Activated CD4-positive, alpha-beta T cell treated with anti-CD3 and anti-CD28 coated beads, Interleukin-2, amount 10 ng/mL, durations not matched to agents 7 days and 5 days (primary cell): ENCODE results near the gene LSM10. TPM values are rescaled to one million over a fixed set of nuclear protein-coding genes. Genes with fewer than 3 reads are reported as not detected.

Source experiments
- CTCF ChIA-PET: fragments of 350-600 bp; sonication (Branson Sonifier 250); formaldehyde crosslinking; loops from one replicate; lab custom pipeline; 2021; ENCODE audit warnings: antibody characterized with exemption; lab: Charles Lee
- POLR2A ChIA-PET: fragments of 350-600 bp; sonication (Branson Sonifier 250); formaldehyde crosslinking; loops from one replicate; lab custom pipeline; 2021; ENCODE audit warnings: antibody characterized with exemption; lab: Charles Lee
- DNase-seq: peaks from one replicate; pipeline ENCODE4 v3.0.0-alpha.2; 2020
- H3K27ac Mint-ChIP-seq: one replicate; pipeline ENCODE4 v1.8.0; 2021; ENCODE audit warnings: mild to moderate bottlenecking, moderate library complexity, mixed read lengths
- H3K27me3 Mint-ChIP-seq: one replicate; pipeline ENCODE4 v1.8.0; 2021; ENCODE audit warnings: mixed read lengths
- H3K36me3 Mint-ChIP-seq: one replicate; pipeline ENCODE4 v1.8.0; 2021; ENCODE audit warnings: low read depth, mixed read lengths
- H3K4me1 Mint-ChIP-seq: one replicate; pipeline ENCODE4 v1.8.0; 2021; ENCODE audit warnings: mixed read lengths
- H3K4me3 Mint-ChIP-seq: one replicate; pipeline ENCODE4 v1.8.0; 2021; ENCODE audit warnings: mild to moderate bottlenecking, moderate library complexity, mixed read lengths
- H3K9me3 Mint-ChIP-seq: one replicate; pipeline ENCODE4 v1.8.0; 2021; ENCODE audit warnings: mixed read lengths
- total RNA-seq, 2 experiments: library from RNA; stranded (reverse); gene quantifications; one replicate each; pipeline ENCODE4 v1.2.3, GENCODE V29; 2021

Gene LSM10
- total RNA-seq, 2 experiments from 2014 or later: 39.3 to 39.4 TPM

- DNase-seq: no peak
- no peak overlapping the region for H3K4me3 Mint-ChIP-seq
- H3K4me1 Mint-ChIP-seq: peaks cover 15% of the 10 kb centered on the region
- CTCF ChIA-PET: interaction anchor here (1.0 to 1.4 kb wide), 5 partner anchors 15 to 108 kb away, joined by 3 to 7 read pairs (median 3); no protein-coding TSS in a partner anchor
- POLR2A ChIA-PET: no interaction called here
- no peaks in the 10 kb centered on the region for H3K36me3 Mint-ChIP-seq
- no peak overlapping the region for H3K27ac Mint-ChIP-seq
- no peaks in the 10 kb centered on the region for H3K27me3 Mint-ChIP-seq
- H3K9me3 Mint-ChIP-seq: no peaks in the 10 kb centered on the region
These were observed 23.9 kb upstream of the LSM10 start for GRCh38 chr1:36421649-36422048.

GRCh38 chr1:36420836-36421317 is 23.2 kb upstream of the LSM10 start:
- peak; percentile 92 for DNase-seq
- Mint-ChIP-seq H3K9me3 (no peaks in the 10 kb centered on the region), H3K4me3 (peak overlapping the region; percentile 46), H3K4me1 (peaks cover 15% of the 10 kb centered on the region), H3K27me3 (no peaks in the 10 kb centered on the region), H3K36me3 (no peaks in the 10 kb centered on the region), H3K27ac (peak overlapping the region; percentile 85)
- POLR2A ChIA-PET: no interaction called here
- CTCF ChIA-PET: interaction anchor here (1.0 to 1.6 kb wide), 4 partner anchors 14 to 52 kb away, joined by 3 to 6 read pairs (median 4); partner anchors contain the start of gene OSCP1

GRCh38 chr1:36420409-36420808 is 22.7 kb upstream of the LSM10 start:
- CTCF ChIA-PET: interaction anchor here (0.6 to 1.8 kb wide), 6 partner anchors 8 to 120 kb away, joined by 3 to 7 read pairs (median 4); partner anchors contain the start of gene OSCP1
- Mint-ChIP-seq H3K36me3 (no peaks in the 10 kb centered on the region), H3K4me3 (peak overlapping the region; percentile 46), H3K27me3 (no peaks in the 10 kb centered on the region), H3K27ac (peak overlapping the region; percentile 85), H3K4me1 (peaks cover 15% of the 10 kb centered on the region), H3K9me3 (no peaks in the 10 kb centered on the region)
- peak; percentile 10 for DNase-seq
- POLR2A ChIA-PET: interaction anchor here (0.5 kb wide), 1 partner anchor 88 kb away, joined by 3 read pairs; no protein-coding TSS in a partner anchor

GRCh38 chr1:36419569-36419968 is 21.9 kb upstream of the LSM10 start:
- ChIA-PET POLR2A (no interaction called here), CTCF (interaction anchor here (0.6 to 1.8 kb wide), 7 partner anchors 10 to 119 kb away, joined by 3 to 7 read pairs (median 5); partner anchors contain the start of gene OSCP1)
- Mint-ChIP-seq H3K9me3 (no peaks in the 10 kb centered on the region), H3K4me3 (no peak overlapping the region), H3K27ac (no peak overlapping the region), H3K4me1 (peaks cover 15% of the 10 kb centered on the region), H3K27me3 (no peaks in the 10 kb centered on the region), H3K36me3 (no peaks in the 10 kb centered on the region)
- no peak for DNase-seq

GRCh38 chr1:36419140-36419539 is 21.4 kb upstream of the LSM10 start:
- Mint-ChIP-seq H3K36me3 (no peaks in the 10 kb centered on the region), H3K27ac (no peak overlapping the region), H3K9me3 (no peaks in the 10 kb centered on the region), H3K4me3 (no peak overlapping the region), H3K27me3 (no peaks in the 10 kb centered on the region), H3K4me1 (peaks cover 15% of the 10 kb centered on the region)
- POLR2A ChIA-PET: no interaction called here
- DNase-seq: no peak
- CTCF ChIA-PET: interaction anchor here (0.6 to 1.8 kb wide), 8 partner anchors 22 to 568 kb away, joined by 3 to 7 read pairs (median 4); partner anchors contain the start of gene OSCP1

- Mint-ChIP-seq H3K36me3 (no peaks in the 10 kb centered on the region), H3K4me3 (no peak overlapping the region), H3K9me3 (no peaks in the 10 kb centered on the region), H3K4me1 (peaks cover 21% of the 10 kb centered on the region), H3K27me3 (no peaks in the 10 kb centered on the region), H3K27ac (no peak overlapping the region)
- CTCF ChIA-PET: interaction anchor here (0.6 to 1.5 kb wide), 2 partner anchors 18 to 81 kb away, joined by 4 read pairs; no protein-coding TSS in a partner anchor
- POLR2A ChIA-PET: no interaction called here
- no peak for DNase-seq
These were observed 20.2 kb upstream of the LSM10 start for GRCh38 chr1:36417931-36418330.

GRCh38 chr1:36415661-36416326 is 18.1 kb upstream of the LSM10 start:
- H3K27me3 Mint-ChIP-seq: no peaks in the 10 kb centered on the region
- H3K4me1 Mint-ChIP-seq: peaks cover 28% of the 10 kb centered on the region
- CTCF ChIA-PET: interaction anchor here (1.0 kb wide), 1 partner anchor 14 kb away, joined by 4 read pairs; no protein-coding TSS in a partner anchor
- POLR2A ChIA-PET: no interaction called here
- H3K4me3 Mint-ChIP-seq: no peak overlapping the region
- H3K36me3 Mint-ChIP-seq: no peaks in the 10 kb centered on the region
- no peak overlapping the region for H3K27ac Mint-ChIP-seq
- no peak for DNase-seq
- no peaks in the 10 kb centered on the region for H3K9me3 Mint-ChIP-seq

GRCh38 chr1:36414384-36414783 is 16.7 kb upstream of the LSM10 start:
- Mint-ChIP-seq H3K4me1 (peaks cover 27% of the 10 kb centered on the region), H3K4me3 (no peak overlapping the region), H3K36me3 (no peaks in the 10 kb centered on the region), H3K9me3 (no peaks in the 10 kb centered on the region), H3K27ac (no peak overlapping the region), H3K27me3 (no peaks in the 10 kb centered on the region)
- DNase-seq: no peak
- ChIA-PET CTCF (interaction anchor here (1.1 to 3.2 kb wide), 2 partner anchors 26 to 95 kb away, joined by 3 to 10 read pairs; no protein-coding TSS in a partner anchor), POLR2A (interaction anchor here (0.7 kb wide), 1 partner anchor 28 kb away, joined by 5 read pairs; no protein-coding TSS in a partner anchor)

GRCh38 chr1:36411674-36412648 is 14.3 kb upstream of the LSM10 start:
- Mint-ChIP-seq H3K9me3 (no peaks in the 10 kb centered on the region), H3K4me3 (peak overlapping the region; percentile 42), H3K27me3 (no peaks in the 10 kb centered on the region), H3K4me1 (peaks cover 29% of the 10 kb centered on the region), H3K27ac (peak overlapping the region; percentile 95), H3K36me3 (no peaks in the 10 kb centered on the region)
- POLR2A ChIA-PET: interaction anchor here (0.8 to 1.0 kb wide), 3 partner anchors 14 to 45 kb away, joined by 3 to 5 read pairs (median 5); partner anchors contain the start of gene LSM10
- peak; percentile 88 for DNase-seq
- CTCF ChIA-PET: interaction anchor here (0.7 to 3.2 kb wide), 13 partner anchors 8 to 307 kb away, joined by 3 to 16 read pairs (median 4); partner anchors contain the start of gene LSM10

- CTCF ChIA-PET: interaction anchor here (0.7 to 1.6 kb wide), 2 partner anchors 22 to 128 kb away, joined by 3 read pairs; no protein-coding TSS in a partner anchor
- H3K4me1 Mint-ChIP-seq: peaks cover 34% of the 10 kb centered on the region
- no peak overlapping the region for H3K27ac Mint-ChIP-seq
- no peaks in the 10 kb centered on the region for H3K27me3 Mint-ChIP-seq
- POLR2A ChIA-PET: no interaction called here
- H3K9me3 Mint-ChIP-seq: no peaks in the 10 kb centered on the region
- H3K36me3 Mint-ChIP-seq: no peaks in the 10 kb centered on the region
- no peak for DNase-seq
- H3K4me3 Mint-ChIP-seq: no peak overlapping the region
These were observed 10.8 kb upstream of the LSM10 start for GRCh38 chr1:36408479-36408878.

GRCh38 chr1:36406440-36406839 is 8.7 kb upstream of the LSM10 start:
- POLR2A ChIA-PET: no interaction called here
- Mint-ChIP-seq H3K9me3 (peaks cover 3% of the 10 kb centered on the region), H3K4me1 (peaks cover 18% of the 10 kb centered on the region), H3K27me3 (no peaks in the 10 kb centered on the region), H3K27ac (no peak overlapping the region), H3K36me3 (peaks cover 1% of the 10 kb centered on the region), H3K4me3 (no peak overlapping the region)
- DNase-seq: no peak
- CTCF ChIA-PET: interaction anchor here (0.7 to 1.8 kb wide), 4 partner anchors 15 to 262 kb away, joined by 3 to 6 read pairs (median 3); no protein-coding TSS in a partner anchor

GRCh38 chr1:36402504-36402890 is 4.8 kb upstream of the LSM10 start:
- no peak overlapping the region for H3K4me3 Mint-ChIP-seq

More at GRCh38 chr1:36402504-36402890, 4.8 kb upstream of the LSM10 start:
- CTCF ChIA-PET: interaction anchor here (1.0 to 5.8 kb wide), 2 partner anchors 14 to 22 kb away, joined by 3 to 55 read pairs; no protein-coding TSS in a partner anchor
- H3K4me1 Mint-ChIP-seq: peaks cover 21% of the 10 kb centered on the region
- peaks cover 3% of the 10 kb centered on the region for H3K36me3 Mint-ChIP-seq
- H3K9me3 Mint-ChIP-seq: peaks cover 3% of the 10 kb centered on the region
- POLR2A ChIA-PET: no interaction called here
- no peaks in the 10 kb centered on the region for H3K27me3 Mint-ChIP-seq
- no peak overlapping the region for H3K27ac Mint-ChIP-seq
- DNase-seq: no peak
